NCI-H2227 (cell line): Measurements from ENCODE around the gene LAPTM5.

Experiments
- DNase-seq: peaks from one replicate; lab custom pipeline; 2025; ENCODE audit not compliant: unreplicated experiment; lab: John Stamatoyannopoulos, UW

The LAPTM5 gene

DNA sequence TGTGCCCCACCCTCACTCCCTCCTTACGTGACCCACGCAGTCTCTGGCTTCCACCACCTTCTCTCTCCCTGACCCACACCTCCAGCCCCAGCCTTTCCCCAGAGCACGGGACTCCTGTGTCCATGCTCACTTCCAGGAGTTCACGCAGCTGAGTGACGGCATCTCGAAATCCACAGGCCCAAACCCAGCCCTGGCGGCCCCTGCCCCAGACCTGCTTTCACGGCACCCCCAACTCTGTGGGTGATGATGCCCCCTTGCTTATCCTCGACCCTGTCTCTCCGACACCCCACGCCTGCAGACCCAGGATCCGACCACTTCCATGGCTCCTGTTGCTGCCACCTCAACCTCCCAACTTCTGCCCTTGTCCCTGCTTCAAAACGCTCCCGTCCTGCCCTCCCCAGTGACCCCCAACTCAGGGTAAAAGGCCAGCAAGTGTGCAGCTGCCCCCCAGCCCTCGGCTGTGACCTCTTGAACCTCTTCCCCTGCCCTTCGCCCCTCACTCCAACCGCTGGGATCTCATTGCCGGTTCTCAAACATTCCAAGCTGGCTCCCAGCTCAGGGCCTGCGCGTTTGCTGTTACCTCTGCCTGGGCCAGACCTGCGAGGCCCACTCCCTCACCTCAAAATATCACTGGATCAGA is 30.4 kb upstream of the LAPTM5 start:
- no peak for DNase-seq

DNA sequence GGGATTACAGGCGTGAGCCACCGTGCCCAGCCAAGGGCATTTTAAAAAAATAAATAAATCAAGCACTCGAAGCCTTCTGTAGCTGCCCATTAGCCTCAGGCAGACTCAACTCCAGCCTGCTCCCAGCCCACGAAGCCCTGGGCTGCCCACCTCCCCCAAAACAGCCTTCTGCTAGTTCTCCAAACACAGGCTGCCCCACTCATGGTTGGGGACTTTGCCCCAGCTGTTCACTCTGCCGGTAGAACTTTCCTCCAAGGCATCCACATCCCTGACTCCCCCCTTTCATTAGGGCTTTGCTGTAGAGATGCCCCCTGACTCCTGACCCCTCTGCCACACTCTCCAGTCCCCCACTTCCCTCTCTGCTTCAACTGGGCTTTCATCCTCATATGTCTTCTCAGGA is 29.7 kb upstream of the LAPTM5 start:
- no peak for DNase-seq

DNA sequence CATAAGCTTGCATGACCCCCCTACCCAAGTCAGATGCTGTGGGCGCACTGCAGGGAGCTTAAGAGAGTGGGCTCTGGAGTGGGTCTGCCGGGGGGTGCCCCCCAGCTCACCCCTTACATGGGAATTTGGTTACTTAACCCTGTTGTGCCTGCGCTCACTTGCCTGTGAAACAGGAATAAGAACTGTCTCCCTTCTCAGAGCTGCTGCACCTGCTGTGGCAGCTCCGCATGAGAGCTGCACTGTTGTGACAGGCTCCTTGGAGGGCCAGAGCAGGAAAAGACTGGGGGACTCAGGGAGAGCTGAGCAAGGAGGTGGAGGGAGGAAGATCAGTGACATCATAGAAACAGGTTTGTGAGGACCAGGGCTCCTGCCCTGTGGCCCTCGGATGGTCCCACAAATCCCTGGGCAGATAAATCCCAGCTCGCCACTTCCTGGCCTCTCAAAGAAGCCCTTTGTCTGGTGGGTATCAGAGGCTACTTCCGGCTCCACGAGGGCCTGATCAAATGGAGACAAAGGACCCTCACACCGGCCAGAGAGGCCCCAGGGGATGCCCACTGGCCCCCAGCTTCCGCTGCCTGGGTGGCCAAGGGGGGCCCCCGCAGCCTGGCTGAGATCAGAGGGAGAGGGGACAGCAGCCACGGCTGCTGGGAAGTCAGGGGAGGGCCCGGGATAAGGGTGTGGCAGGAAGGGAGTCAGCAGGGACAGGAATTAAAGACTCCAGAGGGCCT is 28.9 kb upstream of the LAPTM5 start:
- DNase-seq = no peak

DNA sequence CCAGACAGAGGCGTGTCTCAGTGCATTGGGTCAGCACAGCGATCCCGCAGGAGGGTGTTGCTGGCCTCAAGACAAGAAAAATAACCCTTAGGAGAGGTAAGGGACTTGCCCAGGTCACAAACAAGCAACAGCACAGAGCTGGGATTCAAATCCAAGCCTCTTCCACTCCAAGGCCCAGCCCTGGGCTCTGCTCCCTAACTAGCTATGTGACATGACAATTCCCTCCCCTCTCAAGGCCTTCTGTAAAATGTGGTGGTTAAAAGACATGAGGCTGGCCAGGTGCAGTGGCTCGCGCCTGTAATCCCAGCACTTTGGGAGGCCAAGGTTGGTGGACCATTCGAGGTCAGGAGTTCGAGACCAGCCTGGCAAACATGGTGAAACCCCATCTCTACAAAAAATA is 28.1 kb upstream of the LAPTM5 start:
- no peak for DNase-seq

DNA sequence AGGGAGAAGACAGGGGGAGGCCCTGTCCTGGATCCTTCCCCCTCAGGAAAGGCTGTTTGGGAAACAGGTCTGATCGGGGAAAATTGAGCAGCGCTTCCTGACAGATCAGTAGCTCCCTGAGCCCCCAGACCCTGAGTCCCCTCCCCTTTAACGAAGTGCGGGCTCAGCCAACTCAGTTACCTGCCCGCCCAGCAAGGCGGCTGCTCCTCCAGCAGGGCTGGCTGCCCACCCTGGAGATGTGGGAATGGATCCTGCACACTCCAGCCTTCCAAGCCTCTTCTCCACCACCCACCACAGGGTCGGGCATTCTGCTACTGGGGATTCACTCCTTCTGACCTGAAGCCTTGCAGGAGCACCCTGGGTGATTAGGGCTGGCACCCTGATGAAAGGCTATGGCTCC is 27.6 kb upstream of the LAPTM5 start:
- no peak for DNase-seq

DNA sequence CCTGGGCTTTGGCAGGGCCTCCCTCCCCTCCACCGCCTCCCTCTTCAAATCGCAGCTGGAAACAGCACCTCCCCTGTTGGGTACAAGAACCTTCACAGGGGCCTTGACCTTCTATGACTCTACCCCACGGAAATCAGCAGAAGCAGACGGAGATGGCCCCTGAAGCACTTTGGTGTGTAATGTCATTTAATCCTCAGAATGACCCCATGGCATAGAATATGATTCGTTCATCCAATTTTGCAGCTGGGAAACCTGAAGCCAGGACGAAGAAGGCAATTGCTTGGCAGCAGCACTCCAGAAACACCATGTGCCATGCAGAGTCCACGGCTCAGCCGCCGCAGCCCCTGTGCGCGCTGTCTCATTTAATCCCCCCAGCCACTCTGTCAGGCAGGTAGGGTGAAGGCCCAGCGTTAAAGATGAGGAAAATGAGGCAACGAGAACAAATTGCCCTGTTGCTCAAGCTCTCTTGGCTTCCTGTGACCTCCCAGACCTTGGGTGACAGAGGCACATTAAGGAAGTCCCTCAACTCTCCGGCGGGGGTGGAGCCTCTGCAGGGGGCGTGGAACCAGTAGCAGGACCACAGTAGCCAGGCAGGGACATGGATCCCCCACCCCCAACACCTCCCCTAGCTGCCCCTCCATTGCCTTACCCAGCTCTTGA is 25.8 kb upstream of the LAPTM5 start:
- DNase-seq = no peak

DNA sequence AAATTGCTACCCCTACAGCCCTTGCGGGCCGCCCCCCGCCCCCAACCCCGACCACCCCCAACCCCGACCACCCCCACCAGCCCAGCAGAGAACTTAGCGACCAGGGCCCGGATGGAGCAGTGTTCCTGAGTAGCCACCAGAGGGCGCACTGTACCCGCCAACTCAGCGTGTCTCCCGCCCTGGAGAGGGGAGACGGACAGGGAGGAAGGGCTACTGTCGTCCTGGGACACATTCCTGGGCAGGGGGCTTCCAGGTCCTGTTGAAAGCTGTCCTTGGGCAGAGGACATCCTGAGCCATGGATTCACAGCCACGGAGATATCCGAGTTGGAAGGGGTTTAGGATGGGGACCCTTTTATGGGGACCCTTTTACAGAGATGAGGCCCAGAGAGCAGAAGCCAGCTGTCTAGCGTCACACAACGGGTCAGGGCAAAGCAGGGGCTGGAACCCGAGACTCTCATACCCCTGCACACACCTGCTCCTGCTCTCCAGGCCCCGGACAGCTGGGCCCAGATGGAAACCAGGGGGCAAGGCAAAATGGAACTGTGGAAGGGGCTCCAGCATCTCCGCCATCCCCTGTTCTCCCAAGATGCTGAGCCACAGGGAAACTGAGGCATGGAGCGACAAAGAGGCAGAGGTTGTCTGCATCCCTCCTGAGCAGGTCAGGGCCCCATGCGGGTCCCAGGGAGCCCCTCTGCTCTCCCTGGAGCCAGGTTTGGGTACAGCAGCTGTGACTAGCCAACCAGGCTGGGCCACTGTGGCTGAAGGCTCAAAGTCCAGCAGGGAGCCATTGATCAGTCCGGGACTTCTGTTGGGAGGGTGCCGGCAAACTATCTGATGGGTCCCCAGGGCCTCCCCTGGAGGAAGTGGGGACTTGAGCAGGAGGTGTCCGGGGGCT is 25.0 kb upstream of the LAPTM5 start:
- peak; percentile 80 for DNase-seq

DNA sequence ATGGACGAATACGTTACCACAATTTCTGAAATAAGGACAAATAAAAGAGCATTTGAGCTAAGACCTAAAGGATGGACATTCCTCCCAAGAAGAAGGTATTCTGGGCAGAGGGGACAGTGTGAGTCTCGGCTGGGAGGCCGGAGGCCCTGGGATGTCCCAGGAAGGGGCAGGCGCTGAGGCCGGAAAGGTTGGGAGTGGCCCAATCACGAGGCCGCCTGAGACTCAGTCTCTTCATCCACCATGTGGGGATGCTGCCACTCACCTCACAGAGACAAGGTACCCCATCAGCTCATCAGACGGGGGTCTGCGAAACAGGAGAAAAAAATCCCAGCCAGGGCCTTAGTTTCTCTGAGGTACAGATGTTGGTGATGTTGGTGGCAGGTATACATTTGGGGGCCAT is 24.3 kb upstream of the LAPTM5 start:
- DNase-seq = no peak

DNA sequence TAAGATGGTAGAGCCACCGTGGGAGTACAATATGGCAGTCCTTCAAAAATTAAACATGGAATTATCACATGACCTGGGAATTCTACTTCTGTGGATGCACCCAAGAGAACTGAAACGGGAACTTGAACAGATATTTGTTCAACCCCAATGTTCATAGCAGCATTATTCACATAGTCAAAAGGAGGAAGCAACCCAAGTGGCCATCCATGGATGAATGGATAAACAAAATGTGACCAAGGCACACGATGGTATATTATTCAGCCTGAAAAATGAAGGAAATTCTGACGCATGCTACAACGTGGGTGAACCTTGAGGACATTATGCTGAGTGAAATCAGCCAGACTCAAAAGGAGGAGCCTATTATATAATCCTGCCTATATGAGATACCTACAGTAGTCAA is 22.8 kb upstream of the LAPTM5 start:
- no peak for DNase-seq

DNA sequence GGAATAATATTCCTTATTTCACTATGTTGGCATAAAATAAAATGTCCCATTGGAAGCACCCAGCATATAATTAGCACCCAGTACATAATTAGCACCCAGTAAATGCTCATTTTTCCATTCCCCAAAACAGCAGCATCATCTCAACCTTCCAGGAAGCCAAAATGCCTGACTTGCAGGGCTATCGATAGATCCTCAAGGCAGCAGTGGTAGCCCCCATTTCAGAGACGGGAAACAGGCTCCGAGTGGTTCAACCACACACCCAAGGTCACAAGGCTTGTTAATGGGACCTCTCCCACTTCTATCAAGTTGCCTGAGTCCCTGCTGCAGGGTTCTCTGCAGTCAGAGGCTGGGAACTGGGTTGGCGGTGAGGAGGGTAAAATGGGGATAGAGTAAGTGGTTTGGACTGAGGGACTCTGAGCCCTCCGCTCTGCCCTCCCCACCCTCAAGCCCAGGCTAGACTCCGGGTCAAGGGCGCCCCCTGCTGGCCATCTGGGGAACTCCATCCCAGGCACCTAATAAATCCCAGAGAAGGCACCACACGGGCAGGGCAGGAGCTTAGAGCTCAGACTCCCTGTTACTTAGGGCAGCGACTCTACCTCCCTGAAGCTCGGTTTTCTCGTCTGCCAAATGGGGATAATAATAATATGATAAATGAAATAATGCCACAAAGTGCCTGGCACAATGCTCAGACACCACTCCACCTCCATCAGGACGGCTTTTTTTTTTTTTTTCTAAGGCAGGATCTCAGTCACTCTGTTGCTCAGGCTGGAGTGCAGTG is 21.9 kb upstream of the LAPTM5 start:
- DNase-seq = peak; percentile 79

DNA sequence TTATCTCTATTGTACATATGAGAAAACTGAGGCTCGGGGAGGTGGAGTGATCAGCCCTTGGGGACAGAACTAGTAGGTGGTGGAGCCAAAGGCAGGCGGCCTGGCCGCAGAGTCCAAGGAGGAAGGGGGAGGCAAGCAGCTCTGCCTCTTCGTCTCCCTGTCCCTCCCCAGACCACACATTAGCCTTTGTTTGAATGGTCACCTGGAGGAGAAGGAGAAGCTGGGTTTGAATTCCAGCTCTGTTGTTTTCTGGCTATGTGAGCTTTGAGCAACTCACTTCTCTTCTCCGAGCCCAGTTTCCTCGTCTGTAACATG is 21.4 kb upstream of the LAPTM5 start:
- DNase-seq = no peak

DNA sequence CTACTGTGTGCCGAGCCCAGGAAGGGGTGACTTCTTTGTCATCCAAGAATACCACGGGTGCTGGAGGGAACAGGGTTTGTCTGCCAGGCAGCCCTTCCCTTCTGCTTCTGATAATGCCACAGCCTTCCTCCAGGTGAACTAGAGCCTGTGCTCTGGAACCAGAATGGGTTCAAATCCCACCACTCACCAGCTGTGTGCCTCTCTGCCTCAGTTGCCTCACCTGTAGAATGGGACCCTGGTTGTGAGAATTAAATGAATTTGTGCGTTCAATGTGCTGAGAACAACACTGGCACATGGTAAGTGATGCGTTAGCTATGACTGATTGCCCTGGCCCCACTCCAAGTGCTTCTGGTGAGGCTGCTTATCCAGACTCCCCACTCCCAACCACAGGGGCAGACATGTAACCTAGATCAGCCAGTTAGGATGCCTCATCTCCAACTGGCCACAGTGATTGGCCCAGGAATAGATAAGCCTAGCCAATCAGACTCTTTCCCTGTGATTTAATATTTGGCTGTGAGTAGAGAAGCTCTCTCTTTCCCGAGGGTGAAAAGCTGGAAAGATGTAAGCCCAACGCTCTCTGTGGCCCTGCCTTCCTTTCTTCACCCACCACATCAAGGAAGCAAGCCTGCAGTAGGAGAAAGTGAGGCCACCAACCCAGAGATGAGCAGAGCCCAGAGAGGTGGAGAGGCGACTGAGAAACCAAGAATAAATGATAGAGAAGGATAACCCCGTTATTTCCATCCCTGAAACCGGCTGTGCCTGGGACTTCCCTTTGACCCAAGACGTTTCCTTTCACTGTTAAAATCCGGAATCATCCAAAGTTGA is 20.8 kb upstream of the LAPTM5 start:
- DNase-seq = peak; percentile 45

DNA sequence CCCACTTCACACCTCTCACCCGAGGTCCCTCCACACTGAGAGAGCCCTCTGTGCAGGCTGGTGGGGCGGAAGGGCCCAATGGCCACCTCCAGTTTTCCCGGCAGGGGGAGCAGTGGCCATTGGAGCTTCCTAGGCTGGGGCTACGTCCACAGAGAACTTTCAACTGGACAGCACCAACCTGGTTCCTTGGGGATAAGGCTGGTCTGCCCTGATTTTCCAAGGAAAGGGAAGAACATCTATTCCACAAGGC is 20.3 kb upstream of the LAPTM5 start:
- no peak for DNase-seq

DNA sequence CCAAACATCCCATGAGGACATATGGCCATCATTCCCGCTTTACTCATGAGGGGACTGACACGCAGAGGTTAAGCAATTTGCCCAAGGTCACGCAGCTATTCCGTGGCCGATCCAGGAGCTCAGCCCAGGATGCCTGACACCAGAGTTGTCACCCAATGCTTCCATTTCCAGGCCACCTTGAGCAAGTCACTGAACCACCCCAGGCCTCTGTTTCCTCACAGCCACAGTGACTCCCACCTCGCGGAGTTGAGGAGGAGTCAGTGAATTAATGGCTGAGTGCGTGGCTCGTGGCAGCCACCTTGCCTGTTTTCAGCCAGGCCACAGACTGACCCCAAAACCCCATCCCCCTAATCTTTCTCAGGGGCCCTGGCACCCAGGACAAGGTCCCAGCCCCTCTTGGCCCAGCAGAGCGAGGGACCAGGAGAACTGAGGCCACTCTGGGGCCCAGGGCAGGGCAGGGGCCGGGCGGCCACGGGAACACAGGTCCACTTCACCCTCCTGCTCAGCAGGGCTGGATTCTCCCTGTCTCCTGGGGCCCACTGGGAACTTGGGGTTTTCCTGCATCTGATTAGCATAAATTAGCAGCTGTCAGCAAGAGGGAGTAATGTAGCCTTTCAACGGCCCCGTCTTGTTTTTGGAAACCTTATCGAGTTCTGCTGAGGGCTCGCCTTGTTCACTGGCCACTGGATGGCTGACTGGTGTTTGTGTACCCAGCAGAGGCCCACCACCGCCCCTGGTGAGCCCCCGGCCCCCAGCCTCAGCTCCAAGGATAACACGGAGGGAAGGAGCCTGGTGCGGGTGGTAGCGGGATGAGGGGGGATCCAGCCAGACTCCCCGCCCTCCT is 19.7 kb upstream of the LAPTM5 start:
- DNase-seq = no peak

DNA sequence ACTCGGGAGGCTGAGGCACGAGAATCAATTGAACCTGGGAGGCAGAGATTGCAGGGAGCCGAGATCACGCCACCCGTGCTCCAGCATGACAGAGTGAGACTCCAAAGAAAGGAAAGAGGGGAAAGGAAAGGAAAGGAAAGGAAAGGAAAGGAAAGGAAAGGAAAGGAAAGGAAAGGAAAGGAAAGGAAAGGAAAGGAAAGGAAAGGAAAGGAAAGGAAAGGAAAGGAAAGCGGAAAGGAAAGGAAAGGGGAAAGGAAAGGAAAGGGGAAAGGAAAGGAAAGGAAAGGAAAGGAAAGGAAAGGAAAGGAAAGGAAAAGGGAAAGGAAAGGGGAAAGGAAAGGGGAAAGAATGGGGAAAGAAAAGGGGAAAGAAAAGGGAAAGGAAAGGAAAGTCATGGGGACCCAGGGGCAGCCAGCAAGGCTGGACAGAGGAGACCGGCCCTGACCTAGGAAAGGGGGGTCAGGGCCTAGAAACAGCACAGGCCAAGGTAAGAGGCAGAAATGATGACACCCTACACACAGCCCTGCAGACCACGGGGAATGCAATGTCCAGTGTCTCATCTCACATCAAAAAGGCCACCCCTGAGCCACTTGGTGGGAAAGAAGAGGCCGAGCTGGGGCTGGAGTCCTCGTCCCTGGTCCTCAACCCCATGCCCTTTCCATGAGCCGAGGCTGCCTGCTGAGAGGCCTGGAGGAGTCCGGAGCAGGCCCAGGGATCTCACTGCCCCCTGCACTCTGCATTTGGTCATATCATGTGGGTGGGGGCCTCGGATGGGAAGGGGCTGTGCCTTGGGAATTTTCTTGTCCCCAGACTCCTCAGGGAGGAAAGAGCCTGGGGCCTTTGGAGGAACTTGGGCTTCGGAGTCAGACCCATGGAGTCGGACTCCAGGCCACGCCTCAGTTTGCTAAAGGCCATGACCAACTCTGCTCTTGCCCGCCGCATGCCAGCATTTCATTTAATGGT is 18.8 kb upstream of the LAPTM5 start:
- DNase-seq = no peak

DNA sequence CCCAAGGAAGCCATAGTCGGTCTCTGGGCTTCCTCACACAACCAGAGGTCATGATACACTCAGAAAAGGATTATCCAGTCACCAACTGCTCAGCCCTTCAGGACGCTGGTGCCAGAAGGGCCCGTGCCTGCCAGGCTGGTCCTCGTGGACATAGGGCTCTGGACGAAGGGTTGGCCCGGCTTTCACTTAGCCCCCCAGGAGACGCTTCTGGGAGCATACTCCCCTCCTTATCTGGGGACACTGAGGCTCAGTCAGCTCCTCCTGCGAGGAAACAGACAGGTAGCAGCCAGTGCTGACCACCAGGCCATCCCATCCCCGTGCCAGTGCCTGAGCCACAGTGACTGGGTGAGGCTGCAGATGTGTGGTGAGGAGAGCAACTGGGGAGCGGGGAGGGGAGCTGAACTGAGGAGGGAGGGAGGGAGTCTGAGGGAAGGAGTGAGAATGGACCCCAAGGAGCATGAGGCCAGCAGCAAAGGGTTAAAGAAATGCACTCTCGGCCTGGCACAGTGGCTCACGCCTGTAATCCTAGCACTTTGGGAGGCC is 17.9 kb upstream of the LAPTM5 start:
- no peak for DNase-seq

DNA sequence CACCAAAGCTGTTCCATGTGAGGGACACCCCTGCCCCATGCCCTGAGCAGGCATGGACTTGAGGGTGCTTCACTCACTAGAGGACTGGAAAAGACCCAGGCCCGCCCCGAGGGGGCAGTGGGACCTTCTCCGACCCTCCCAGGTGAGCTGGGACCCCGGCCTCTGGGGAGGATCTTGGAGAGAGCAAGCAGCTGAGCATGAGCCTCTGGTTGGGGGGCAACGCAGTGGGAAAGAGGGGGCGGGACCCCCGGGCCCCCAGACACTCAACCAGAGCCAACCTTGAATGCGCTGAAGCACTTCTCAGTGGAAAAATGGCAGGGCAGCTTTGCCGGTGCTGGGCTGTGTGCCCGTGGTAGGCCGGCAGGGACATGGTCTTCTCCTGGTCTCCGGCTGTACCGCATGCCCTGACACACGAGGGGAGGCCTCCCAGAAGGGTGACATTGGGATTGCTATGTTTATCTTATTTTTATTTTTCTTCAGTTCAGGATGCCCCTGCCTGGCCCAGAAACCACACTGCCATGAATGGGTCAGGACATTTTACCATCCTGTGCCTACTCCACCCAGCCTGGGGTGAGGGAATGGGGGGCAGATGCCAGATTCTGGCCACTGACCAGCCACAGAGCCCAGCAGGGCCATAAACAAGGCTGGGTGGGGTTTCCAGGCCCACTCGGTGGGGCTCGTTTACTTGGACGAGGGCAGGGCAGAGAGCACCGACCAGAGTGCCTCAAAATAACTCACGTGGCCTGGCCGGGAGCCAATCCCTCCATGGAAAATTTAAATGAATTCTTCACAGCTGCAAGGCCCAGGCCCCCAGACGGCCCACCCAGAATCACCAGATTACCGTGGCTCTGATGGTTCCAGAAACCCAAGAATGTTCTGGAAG is 17.2 kb upstream of the LAPTM5 start:
- no peak for DNase-seq
